Measurements from ENCODE around the gene NREP. TPM values are rescaled to one million over a fixed set of nuclear protein-coding genes. Genes with fewer than 3 reads are reported as not detected.
A peak's percentile ranks its signal among the peaks of the same experiment; 100 is the strongest.

The NREP gene
- total RNA-seq, 5 donors from 2014 or later (not counting 1 experiment from before 2014, with no cell fraction given), result 2.1 to 9.0 (median 4.6) TPM

DNA sequence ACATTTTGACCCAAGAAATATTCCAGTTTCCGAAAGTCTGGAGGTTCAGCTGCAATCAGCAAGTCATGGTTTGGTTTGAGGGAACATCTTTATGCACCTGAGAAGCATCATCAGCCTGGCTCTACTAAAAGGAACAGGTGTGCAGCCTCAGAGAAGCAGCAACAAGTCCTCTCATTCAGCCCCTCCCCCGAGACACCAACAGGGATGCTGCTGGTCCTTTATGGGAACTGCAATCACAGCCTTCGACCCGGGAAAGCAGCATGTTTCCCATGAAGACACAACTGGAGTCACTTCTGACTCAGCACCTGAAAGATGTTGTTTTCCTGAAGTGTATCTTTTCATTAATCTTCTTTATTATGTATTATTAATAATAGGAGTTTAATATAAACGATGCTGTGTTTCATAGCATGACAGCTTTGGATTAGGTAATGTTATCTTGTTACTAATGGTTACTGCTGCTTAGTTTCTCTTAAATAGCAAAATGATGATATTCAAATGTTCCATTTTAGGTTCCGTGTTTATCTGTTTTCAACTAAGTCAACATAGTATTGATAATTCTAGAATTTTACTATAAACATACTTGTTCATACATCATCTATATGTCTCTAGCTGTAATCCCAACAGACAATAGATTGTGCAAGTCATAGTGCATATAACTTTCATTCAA, 15.6 kb upstream of the NREP start:
- ATAC-seq (replicated peaks in 1 of 4), result no peak
- H3K4me1 ChIP-seq (ENCODE audit: control insufficient read depth in 1 of 2, extremely low read depth in 1 of 2, insufficient read depth in 2 of 2, low read length in 2 of 2), result no peaks in the 10 kb centered on the region
- H3K27me3 ChIP-seq (replicated peaks in 1 of 2; ENCODE audit: control insufficient read depth in 2 of 2, extremely low read depth in 1 of 2, insufficient read depth in 2 of 2, low read length in 1 of 2), result no peaks in the 10 kb centered on the region
- H3K4me3 Mint-ChIP-seq, result no peak overlapping the region
- H3K36me3 ChIP-seq (ENCODE audit: control insufficient read depth in 2 of 2, extremely low read depth in 1 of 2, insufficient read depth in 1 of 2, low read length in 1 of 2), result no peaks in the 10 kb centered on the region
- no CpG with 5 or more reads among the region's 6 CpGs for WGBS (ENCODE audit: insufficient coverage)
- POLR2A ChIA-PET, result interaction anchor here in 1 of 2 donors (0.7 kb wide), 1 partner anchor 36 kb away, joined by 3 read pairs; no protein-coding TSS in a partner anchor
- H3K9me3 Mint-ChIP-seq, result no peaks in the 10 kb centered on the region
- H3K36me3 Mint-ChIP-seq, result no peaks in the 10 kb centered on the region
- H3K4me1 Mint-ChIP-seq, result no peaks in the 10 kb centered on the region
- DNase-seq, result no peak
- no peak overlapping the region for H3K27ac ChIP-seq (ENCODE audit: low read length)
- no peak overlapping the region for H3K4me3 ChIP-seq (ENCODE audit: control insufficient read depth in 1 of 2, extremely low read depth in 1 of 2, low read length in 1 of 2)
- no peaks in the 10 kb centered on the region for H3K9me3 ChIP-seq
- H3K27ac Mint-ChIP-seq, result no peak overlapping the region
- CTCF ChIA-PET, result interaction anchor here in 1 of 2 donors (0.6 to 0.8 kb wide), 2 partner anchors 368 to 845 kb away, joined by 3 to 4 read pairs; no protein-coding TSS in a partner anchor
- H3K27me3 Mint-ChIP-seq, result peaks cover 6% of the 10 kb centered on the region in 2 donors

DNA sequence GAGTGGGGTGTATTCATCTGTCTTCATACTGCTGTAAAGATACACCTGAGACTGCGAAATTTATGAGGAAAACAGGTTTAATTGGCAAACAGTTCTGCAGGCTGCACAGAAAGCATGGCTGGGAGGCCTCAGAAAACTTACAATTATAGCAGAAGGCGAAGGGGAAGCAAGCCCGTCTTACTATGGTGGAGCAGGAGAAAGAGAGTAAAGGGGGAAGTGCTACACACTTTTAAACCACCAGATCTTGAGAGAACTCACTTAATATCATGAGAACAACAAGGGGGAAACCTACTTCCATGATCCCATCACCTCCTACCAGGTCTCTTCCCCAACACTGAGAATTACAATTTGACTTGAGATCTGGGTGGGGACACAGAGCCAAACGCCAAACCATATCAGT, 12.5 kb upstream of the NREP start:
- WGBS (ENCODE audit: insufficient coverage), result no CpG with 5 or more reads among the region's 4 CpGs
- Mint-ChIP-seq H3K27me3 (peaks cover 6% of the 10 kb centered on the region in 2 donors), H3K4me3 (no peak overlapping the region), H3K36me3 (no peaks in the 10 kb centered on the region), H3K4me1 (no peaks in the 10 kb centered on the region), H3K27ac (no peak overlapping the region), H3K9me3 (no peaks in the 10 kb centered on the region)
- H3K27ac ChIP-seq (ENCODE audit: low read length), result no peak overlapping the region
- POLR2A ChIA-PET, result no interaction called here
- H3K4me3 ChIP-seq (ENCODE audit: control insufficient read depth in 1 of 2, extremely low read depth in 1 of 2, low read length in 1 of 2), result no peak overlapping the region
- no peaks in the 10 kb centered on the region for H3K27me3 ChIP-seq (replicated peaks in 1 of 2; ENCODE audit: control insufficient read depth in 2 of 2, extremely low read depth in 1 of 2, insufficient read depth in 2 of 2, low read length in 1 of 2)
- CTCF ChIA-PET, result no interaction called here
- H3K36me3 ChIP-seq (ENCODE audit: control insufficient read depth in 2 of 2, extremely low read depth in 1 of 2, insufficient read depth in 1 of 2, low read length in 1 of 2), result no peaks in the 10 kb centered on the region
- no peaks in the 10 kb centered on the region for H3K9me3 ChIP-seq
- DNase-seq (no peak), ATAC-seq (replicated peaks in 1 of 4) (no peak)
- H3K4me1 ChIP-seq (ENCODE audit: control insufficient read depth in 1 of 2, extremely low read depth in 1 of 2, insufficient read depth in 2 of 2, low read length in 2 of 2), result no peaks in the 10 kb centered on the region

DNA sequence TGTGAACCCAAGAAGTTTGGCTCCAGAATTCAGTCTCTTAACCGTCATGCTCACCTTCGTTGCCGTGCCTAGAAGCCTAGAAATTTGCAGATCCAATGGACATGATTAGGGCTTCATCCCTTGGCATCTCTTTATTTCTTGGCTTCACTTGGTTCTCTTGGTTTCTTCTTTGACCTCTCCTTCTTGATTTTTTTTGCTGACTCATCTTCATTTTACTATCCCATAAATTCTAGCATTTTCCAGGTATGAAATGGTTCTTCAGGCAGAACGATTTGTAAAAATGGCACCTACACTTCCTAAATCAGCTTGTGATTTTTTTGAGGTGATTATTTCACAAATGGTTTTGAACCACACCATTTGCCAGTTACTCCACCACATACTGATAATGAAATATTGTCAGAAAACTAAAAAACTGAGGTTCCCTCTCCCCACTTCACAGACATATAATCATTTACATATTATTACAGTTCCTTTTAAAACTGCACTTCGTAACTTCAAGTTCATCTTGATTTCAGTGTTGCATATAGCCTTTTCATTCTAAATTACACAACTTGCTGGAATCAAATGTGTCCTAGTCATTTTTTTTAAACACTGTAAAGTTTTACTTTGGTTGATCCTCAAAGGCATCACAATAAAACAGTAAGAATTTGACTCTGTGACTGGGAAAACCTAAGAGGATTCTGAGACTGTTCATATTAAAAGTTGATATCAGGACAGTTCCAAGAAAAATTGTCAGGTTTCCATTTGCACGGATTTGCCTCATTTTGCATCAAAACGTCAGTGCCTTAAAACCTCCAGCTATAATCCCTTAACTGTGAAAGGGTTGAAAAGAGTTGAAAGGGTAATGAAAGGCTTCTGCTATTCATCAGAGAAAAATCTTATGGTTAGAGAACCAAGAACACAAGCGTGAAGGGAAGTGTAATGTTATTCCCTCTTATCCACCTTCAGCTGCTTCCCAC, 8.9 kb upstream of the NREP start:
- Histone ChIP-seq H3K27ac (ENCODE audit: low read length) (no peak overlapping the region), H3K9me3 (no peaks in the 10 kb centered on the region), H3K4me1 (ENCODE audit: control insufficient read depth in 1 of 2, extremely low read depth in 1 of 2, insufficient read depth in 2 of 2, low read length in 2 of 2) (no peaks in the 10 kb centered on the region), H3K36me3 (ENCODE audit: control insufficient read depth in 2 of 2, extremely low read depth in 1 of 2, insufficient read depth in 1 of 2, low read length in 1 of 2) (no peaks in the 10 kb centered on the region), H3K27me3 (replicated peaks in 1 of 2; ENCODE audit: control insufficient read depth in 2 of 2, extremely low read depth in 1 of 2, insufficient read depth in 2 of 2, low read length in 1 of 2) (no peaks in the 10 kb centered on the region), H3K4me3 (ENCODE audit: control insufficient read depth in 1 of 2, extremely low read depth in 1 of 2, low read length in 1 of 2) (no peak overlapping the region)
- Mint-ChIP-seq H3K4me1 (no peaks in the 10 kb centered on the region), H3K9me3 (no peaks in the 10 kb centered on the region), H3K27me3 (peaks cover 3% of the 10 kb centered on the region in 2 donors), H3K27ac (no peak overlapping the region), H3K4me3 (no peak overlapping the region), H3K36me3 (no peaks in the 10 kb centered on the region)
- ATAC-seq (replicated peaks in 1 of 4), result no peak
- DNase-seq, result no peak
- ChIA-PET CTCF (interaction anchor here in 1 of 2 donors (0.6 kb wide), 1 partner anchor 12 kb away, joined by 3 read pairs; no protein-coding TSS in a partner anchor), POLR2A (no interaction called here)
- WGBS (ENCODE audit: insufficient coverage), result 90% methylated on average over 5 of the region's 8 CpGs

DNA sequence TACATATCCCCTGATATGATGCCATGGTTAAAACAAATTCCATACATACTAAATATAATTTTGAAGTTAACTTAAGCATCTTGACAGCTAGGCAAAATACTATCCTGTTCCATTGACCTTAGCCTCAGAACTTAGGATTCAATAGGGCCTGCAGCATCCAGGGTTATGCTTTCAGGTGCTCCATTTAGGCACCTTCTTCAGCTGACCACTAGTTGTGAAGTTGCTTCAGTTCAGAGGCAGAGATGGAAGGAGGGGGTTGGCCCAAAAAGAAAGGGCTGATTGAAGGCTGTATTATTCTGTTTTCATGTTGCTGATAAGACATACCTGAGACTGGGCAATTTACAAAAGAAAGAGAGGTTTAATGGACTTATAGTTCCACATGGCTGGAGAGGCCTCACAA, 7.0 kb upstream of the NREP start:
- Mint-ChIP-seq H3K4me3 (no peak overlapping the region), H3K27ac (no peak overlapping the region), H3K9me3 (no peaks in the 10 kb centered on the region), H3K27me3 (peaks cover 3% of the 10 kb centered on the region in 2 donors), H3K36me3 (no peaks in the 10 kb centered on the region), H3K4me1 (no peaks in the 10 kb centered on the region)
- Histone ChIP-seq H3K27me3 (replicated peaks in 1 of 2; ENCODE audit: control insufficient read depth in 2 of 2, extremely low read depth in 1 of 2, insufficient read depth in 2 of 2, low read length in 1 of 2) (no peaks in the 10 kb centered on the region), H3K9me3 (no peaks in the 10 kb centered on the region), H3K36me3 (ENCODE audit: control insufficient read depth in 2 of 2, extremely low read depth in 1 of 2, insufficient read depth in 1 of 2, low read length in 1 of 2) (no peaks in the 10 kb centered on the region), H3K4me1 (ENCODE audit: control insufficient read depth in 1 of 2, extremely low read depth in 1 of 2, insufficient read depth in 2 of 2, low read length in 2 of 2) (no peaks in the 10 kb centered on the region), H3K27ac (ENCODE audit: low read length) (no peak overlapping the region), H3K4me3 (ENCODE audit: control insufficient read depth in 1 of 2, extremely low read depth in 1 of 2, low read length in 1 of 2) (no peak overlapping the region)
- no peak for DNase-seq
- no peak for ATAC-seq (replicated peaks in 1 of 4)
- ChIA-PET POLR2A (no interaction called here), CTCF (no interaction called here)

DNA sequence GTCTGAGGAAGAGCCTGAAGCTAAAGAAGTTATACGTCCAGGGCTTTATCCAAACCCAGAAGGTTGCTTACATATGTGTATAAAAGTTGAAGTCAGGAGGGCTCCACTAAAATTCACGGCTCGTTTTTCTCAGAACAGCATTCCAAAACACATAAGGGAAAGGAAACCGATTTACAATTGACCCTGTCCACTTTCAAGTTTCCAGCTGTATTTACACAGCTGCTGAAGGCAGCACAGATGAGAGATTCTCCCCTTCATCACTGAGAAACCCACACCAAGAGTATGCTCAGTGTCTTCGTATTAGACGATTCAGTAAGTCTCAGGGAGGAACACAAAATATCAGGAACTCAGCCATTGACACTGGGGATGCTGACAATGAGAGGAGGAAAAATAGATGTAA, 5.9 kb upstream of the NREP start:
- no peaks in the 10 kb centered on the region for H3K9me3 ChIP-seq
- Mint-ChIP-seq H3K4me1 (peaks cover 0 to 6% (median 5%) of the 10 kb centered on the region in 3 donors), H3K4me3 (no peak overlapping the region), H3K36me3 (no peaks in the 10 kb centered on the region), H3K27ac (no peak overlapping the region), H3K27me3 (peaks cover 0 to 8% of the 10 kb centered on the region in 2 donors), H3K9me3 (no peaks in the 10 kb centered on the region)
- ChIA-PET CTCF (no interaction called here), POLR2A (no interaction called here)
- no peaks in the 10 kb centered on the region for H3K36me3 ChIP-seq (ENCODE audit: control insufficient read depth in 2 of 2, extremely low read depth in 1 of 2, insufficient read depth in 1 of 2, low read length in 1 of 2)
- H3K4me3 ChIP-seq (ENCODE audit: control insufficient read depth in 1 of 2, extremely low read depth in 1 of 2, low read length in 1 of 2), result no peak overlapping the region
- H3K27me3 ChIP-seq (replicated peaks in 1 of 2; ENCODE audit: control insufficient read depth in 2 of 2, extremely low read depth in 1 of 2, insufficient read depth in 2 of 2, low read length in 1 of 2), result peaks cover 0 to 3% of the 10 kb centered on the region in 2 experiments
- no peak overlapping the region for H3K27ac ChIP-seq (ENCODE audit: low read length)
- peaks cover 0 to 3% of the 10 kb centered on the region in 2 experiments for H3K4me1 ChIP-seq (ENCODE audit: control insufficient read depth in 1 of 2, extremely low read depth in 1 of 2, insufficient read depth in 2 of 2, low read length in 2 of 2)
- DNase-seq, result no peak
- WGBS (ENCODE audit: insufficient coverage), result 100% methylated on average over 1 of the region's 6 CpGs
- no peak for ATAC-seq (replicated peaks in 1 of 4)

DNA sequence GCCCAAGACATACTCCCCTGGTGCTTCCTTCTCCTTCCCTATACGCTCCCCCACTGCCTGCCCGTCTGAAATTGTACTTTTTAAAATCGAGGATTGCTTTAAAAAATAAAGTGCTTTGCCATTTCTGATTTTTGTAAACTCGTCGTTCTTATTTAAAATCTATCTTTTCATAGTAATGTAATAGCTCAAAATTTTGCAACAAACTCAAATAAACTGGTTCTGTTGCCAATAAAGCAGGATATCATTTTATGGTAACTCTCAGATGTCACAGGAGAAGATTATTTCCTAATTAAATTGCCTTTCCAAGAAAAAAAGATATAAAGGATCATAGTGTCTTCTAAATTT, 1.3 kb upstream of the NREP start:
- Histone ChIP-seq H3K4me1 (ENCODE audit: control insufficient read depth in 1 of 2, extremely low read depth in 1 of 2, insufficient read depth in 2 of 2, low read length in 2 of 2) (peaks cover 10 to 13% of the 10 kb centered on the region in 2 experiments), H3K9me3 (no peaks in the 10 kb centered on the region), H3K36me3 (ENCODE audit: control insufficient read depth in 2 of 2, extremely low read depth in 1 of 2, insufficient read depth in 1 of 2, low read length in 1 of 2) (no peaks in the 10 kb centered on the region), H3K27ac (ENCODE audit: low read length) (peak overlapping the region; percentile 47), H3K27me3 (replicated peaks in 1 of 2; ENCODE audit: control insufficient read depth in 2 of 2, extremely low read depth in 1 of 2, insufficient read depth in 2 of 2, low read length in 1 of 2) (peaks cover 0 to 8% of the 10 kb centered on the region in 2 experiments), H3K4me3 (ENCODE audit: control insufficient read depth in 1 of 2, extremely low read depth in 1 of 2, low read length in 1 of 2) (peak overlapping the region; percentile 58 to 60)
- Mint-ChIP-seq H3K27me3 (peaks cover 0 to 16% of the 10 kb centered on the region in 2 donors), H3K4me3 (peak overlapping the region; percentile 79 to 80 (median 80)), H3K9me3 (no peaks in the 10 kb centered on the region), H3K27ac (peak overlapping the region; percentile 32 to 84), H3K36me3 (no peaks in the 10 kb centered on the region), H3K4me1 (peaks cover 15 to 21% (median 16%) of the 10 kb centered on the region in 3 donors)
- DNase-seq (no peak), ATAC-seq (replicated peaks in 1 of 4) (no peak)
- ChIA-PET POLR2A (no interaction called here), CTCF (no interaction called here)
- WGBS (ENCODE audit: insufficient coverage), result 20% methylated on average over 2 of the region's 5 CpGs
